HEK293T (cell line): ENCODE results near the gene GKN1.

Experiments used
- CTCF ChIA-PET: fragments of 350-600 bp; formaldehyde crosslinking; extraction: SDS; loops from one replicate; lab custom pipeline; 2021; ENCODE audit warnings: antibody characterized with exemption, inconsistent platforms; lab: Yijun Ruan, JAX
- POLR2A ChIA-PET: fragments of 350-600 bp; formaldehyde crosslinking; extraction: SDS; loops from one replicate; lab custom pipeline; 2020; ENCODE audit warnings: antibody characterized with exemption, inconsistent platforms; lab: Yijun Ruan, JAX
- DNase-seq: peaks from one replicate; pipeline ENCODE4 v3.0.0; 2012; ENCODE audit warnings: mixed read lengths; ENCODE audit errors: extremely low spot score
- ARNT ChIP-seq: fragments of 450-650 bp; IDR thresholded peaks from 2 replicates; pipeline ENCODE4 v1.6.1; 2017; ENCODE audit warnings: mild to moderate bottlenecking
- BHLHE40 ChIP-seq: fragments of 450-650 bp; IDR thresholded peaks from 2 replicates; pipeline ENCODE4 v1.6.1; 2016; ENCODE audit warnings: mild to moderate bottlenecking, moderate library complexity, borderline replicate concordance
- CTBP1 ChIP-seq: fragments of 450-650 bp; IDR thresholded peaks from 2 replicates; pipeline ENCODE4 v1.6.1; 2016; ENCODE audit warnings: borderline replicate concordance
- ELF4 ChIP-seq: fragments of 450-650 bp; IDR thresholded peaks from 2 replicates; pipeline ENCODE4 v1.6.1; 2017; ENCODE audit warnings: antibody characterized with exemption
- FOXA1 ChIP-seq: fragments of 450-650 bp; IDR thresholded peaks from 2 replicates; pipeline ENCODE4 v1.6.1; 2016; ENCODE audit warnings: mild to moderate bottlenecking
- FOXK2 ChIP-seq: fragments of 450-650 bp; IDR thresholded peaks from 2 replicates; pipeline ENCODE4 v1.6.1; 2016; ENCODE audit warnings: mild to moderate bottlenecking
- FOXM1 ChIP-seq: fragments of 450-650 bp; IDR thresholded peaks from 2 replicates; pipeline ENCODE4 v1.6.1; 2017; ENCODE audit warnings: mild to moderate bottlenecking, borderline replicate concordance
- HDGF ChIP-seq: fragments of 450-650 bp; IDR thresholded peaks from 2 replicates; pipeline ENCODE4 v1.6.1; 2017; ENCODE audit warnings: antibody characterized with exemption, borderline replicate concordance
- L3MBTL2 ChIP-seq: fragments of 450-650 bp; conservative IDR thresholded peaks from 2 replicates; pipeline ENCODE4 v1.6.1; 2016; ENCODE audit warnings: mild to moderate bottlenecking
- LEF1 ChIP-seq: fragments of 450-650 bp; IDR thresholded peaks from 2 replicates; pipeline ENCODE4 v1.6.1; 2017; ENCODE audit warnings: mild to moderate bottlenecking, borderline replicate concordance
- NFRKB ChIP-seq: fragments of 450-650 bp; IDR thresholded peaks from 2 replicates; pipeline ENCODE4 v1.6.1; 2016; ENCODE audit warnings: mild to moderate bottlenecking, moderate library complexity
- PKNOX1 ChIP-seq: fragments of 450-650 bp; IDR thresholded peaks from 2 replicates; pipeline ENCODE4 v1.6.1; 2016
- SP1 ChIP-seq: fragments of 450-650 bp; IDR thresholded peaks from 2 replicates; pipeline ENCODE4 v1.6.1; 2017
- SUZ12 ChIP-seq: fragments of 450-650 bp; IDR thresholded peaks from 2 replicates; pipeline ENCODE4 v1.6.1; 2016; ENCODE audit warnings: mild to moderate bottlenecking
- TARDBP ChIP-seq: fragments of 450-650 bp; IDR thresholded peaks from 2 replicates; pipeline ENCODE4 v1.6.1; 2016
- ZNF384 ChIP-seq: fragments of 450-650 bp; IDR thresholded peaks from 2 replicates; pipeline ENCODE4 v1.6.1; 2016

Gene GKN1

GRCh38 chr2:69003731-69004130, 29.3 kb downstream of the GKN1 start:
- DNase-seq, result no peak
- ChIA-PET POLR2A (no interaction called here), CTCF (interaction anchor here (0.7 kb wide), 1 partner anchor 303 kb away, joined by 3 read pairs; no protein-coding TSS in a partner anchor)
- TF ChIP-seq FOXK2 (no peak), FOXM1 (no peak), NFRKB (no peak), LEF1 (no peak), ELF4 (no peak), PKNOX1 (no peak), ARNT (no peak), SUZ12 (no peak)

- POLR2A ChIA-PET, result no interaction called here
- TF ChIP-seq HDGF (no peak), CTBP1 (no peak), L3MBTL2 (no peak), FOXA1 (no peak), FOXM1 (no peak), FOXK2 (no peak), ELF4 (no peak), SP1 (no peak), SUZ12 (no peak), PKNOX1 (no peak), NFRKB (no peak), BHLHE40 (no peak), ARNT (no peak), TARDBP (no peak), ZNF384 (no peak)
- CTCF ChIA-PET, result no interaction called here
- no peak for DNase-seq
Observed at GRCh38 chr2:69007169-69007568, 32.7 kb downstream of the GKN1 start.

GRCh38 chr2:69007603-69008002, 33.2 kb downstream of the GKN1 start:
- TF ChIP-seq L3MBTL2, result no peak
- TF ChIP-seq SP1, result no peak
- TF ChIP-seq CTBP1, result no peak
- TF ChIP-seq LEF1, result no peak
- no peak for TF ChIP-seq SUZ12
- TF ChIP-seq TARDBP, result no peak
- TF ChIP-seq ELF4, result no peak
- no peak for TF ChIP-seq FOXM1
- ChIA-PET POLR2A (no interaction called here), CTCF (no interaction called here)
- DNase-seq, result no peak

GRCh38 chr2:69010437-69011194, 36.2 kb downstream of the GKN1 start:
- CTCF ChIA-PET, result interaction anchor here (0.7 to 1.0 kb wide), 2 partner anchors 296 to 417 kb away, joined by 3 to 4 read pairs; no protein-coding TSS in a partner anchor
- no peak for TF ChIP-seq SUZ12
- no peak for TF ChIP-seq BHLHE40
- no peak for TF ChIP-seq ELF4
- TF ChIP-seq ARNT, result no peak
- POLR2A ChIA-PET, result no interaction called here
- DNase-seq, result no peak

GRCh38 chr2:69011611-69012157, 37.2 kb downstream of the GKN1 start:
- CTCF ChIA-PET, result interaction anchor here (1.0 kb wide), 1 partner anchor 295 kb away, joined by 4 read pairs; no protein-coding TSS in a partner anchor
- TF ChIP-seq ARNT (no peak), ZNF384 (no peak), SUZ12 (no peak), L3MBTL2 (no peak), LEF1 (no peak), CTBP1 (no peak), TARDBP (no peak), PKNOX1 (no peak), BHLHE40 (no peak), HDGF (no peak), FOXA1 (no peak), SP1 (no peak), NFRKB (no peak), FOXM1 (no peak), FOXK2 (no peak), ELF4 (no peak)
- DNase-seq, result no peak
- POLR2A ChIA-PET, result no interaction called here

- POLR2A ChIA-PET, result interaction anchor here (1.0 kb wide), 1 partner anchor 69 kb away, joined by 3 read pairs; no protein-coding TSS in a partner anchor
- peak; percentile 47; the same call in 1 of the 2 replicates for TF ChIP-seq FOXM1
- TF ChIP-seq TARDBP, result peak; percentile 98
- no peak for TF ChIP-seq PKNOX1
- CTCF ChIA-PET, result interaction anchor here (0.6 to 0.7 kb wide), 3 partner anchors 13 to 303 kb away, joined by 3 to 4 read pairs (median 3); no protein-coding TSS in a partner anchor
- no peak for DNase-seq
Observed at GRCh38 chr2:69012310-69013141, 38.1 kb downstream of the GKN1 start.
